CD4-positive, alpha-beta T cell treated with Interleukin-15 for 4 hours (primary cell): ENCODE measurements around the gene DMAC1.

ENCODE experiments used
- DNase-seq: peaks from one replicate; pipeline ENCODE4 v3.0.0-alpha.2; 2020; ENCODE audit warnings: low spot score

DMAC1 gene

DNA sequence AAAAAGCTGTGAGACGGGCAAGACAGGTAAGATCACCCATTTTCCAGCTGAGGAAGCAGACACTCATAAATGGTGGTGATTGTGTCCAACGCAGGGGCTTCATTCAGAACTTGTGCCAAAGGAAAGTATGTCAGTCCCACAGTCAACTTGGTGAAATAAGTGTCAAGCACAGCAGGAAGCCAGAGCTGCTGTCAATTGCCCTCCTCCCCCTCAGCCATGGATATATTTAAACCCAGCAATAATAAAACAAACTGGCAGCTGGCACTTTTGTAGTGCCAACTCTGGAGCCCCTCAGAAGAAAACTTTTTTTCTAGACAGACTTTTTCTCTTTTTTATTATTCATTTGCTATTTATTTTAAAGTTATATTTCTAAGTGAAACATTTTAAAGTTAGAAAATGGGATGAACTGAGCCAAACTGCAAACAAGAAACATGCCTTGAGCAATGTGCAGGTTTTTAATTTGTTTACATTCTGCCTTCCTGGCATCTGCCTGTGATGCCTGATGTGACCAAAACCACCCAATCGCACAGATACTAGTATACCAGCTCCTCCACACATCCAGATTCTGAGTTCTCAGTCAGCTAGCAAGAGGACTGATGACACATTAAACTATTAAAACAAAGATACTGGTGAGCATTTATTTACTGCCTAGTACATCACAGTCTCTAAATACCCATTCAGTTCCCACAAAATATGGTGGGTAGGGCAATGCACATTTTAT, 17.0 kb downstream of the DMAC1 start:
- DNase-seq: no peak

GRCh38 chr9:7780261-7780988, 19.2 kb downstream of the DMAC1 start:
- DNase-seq: no peak

- no peak for DNase-seq
Measured at GRCh38 chr9:7778851-7779600, 20.6 kb downstream of the DMAC1 start.

GRCh38 chr9:7777771-7778170, 21.8 kb downstream of the DMAC1 start:
- DNase-seq: no peak

DNA sequence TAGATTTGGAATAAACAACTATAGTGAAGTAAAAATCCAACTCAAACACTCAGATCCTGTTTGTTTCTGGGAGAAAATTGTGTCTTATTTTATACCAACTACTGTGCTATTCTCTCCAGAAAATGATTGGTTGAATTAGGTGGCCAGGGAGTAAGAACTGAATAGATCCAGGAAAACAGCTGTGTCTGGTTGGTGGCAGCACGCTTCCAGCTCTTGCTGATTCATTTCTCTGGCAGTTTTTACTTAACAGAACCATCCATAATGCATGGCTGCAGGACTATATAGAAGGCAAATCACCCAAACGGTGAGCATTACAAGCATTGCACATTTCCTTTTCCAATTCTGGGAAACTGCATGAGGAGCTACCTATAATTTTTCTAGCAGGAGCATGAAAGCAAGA, 29.5 kb downstream of the DMAC1 start:
- DNase-seq: no peak

DNA sequence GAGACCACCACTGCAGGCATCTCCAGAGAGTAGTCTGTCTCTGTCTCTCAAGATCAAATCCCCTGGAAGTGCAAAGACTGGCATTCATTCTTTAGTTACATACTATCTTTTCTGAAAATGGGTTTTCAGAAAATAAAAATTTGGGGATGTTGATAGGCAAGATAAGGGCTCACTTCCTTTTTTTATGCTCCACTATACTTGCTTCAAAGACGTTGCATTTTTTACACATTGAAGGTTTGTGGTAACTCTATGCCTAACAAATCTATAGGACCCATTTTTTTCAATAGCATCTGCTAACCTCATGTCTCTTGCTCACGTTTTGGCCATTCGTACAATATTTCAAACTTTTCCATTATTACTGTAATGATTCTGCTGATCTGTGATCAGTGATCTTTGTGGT, 37.0 kb downstream of the DMAC1 start:
- DNase-seq: no peak

DNA sequence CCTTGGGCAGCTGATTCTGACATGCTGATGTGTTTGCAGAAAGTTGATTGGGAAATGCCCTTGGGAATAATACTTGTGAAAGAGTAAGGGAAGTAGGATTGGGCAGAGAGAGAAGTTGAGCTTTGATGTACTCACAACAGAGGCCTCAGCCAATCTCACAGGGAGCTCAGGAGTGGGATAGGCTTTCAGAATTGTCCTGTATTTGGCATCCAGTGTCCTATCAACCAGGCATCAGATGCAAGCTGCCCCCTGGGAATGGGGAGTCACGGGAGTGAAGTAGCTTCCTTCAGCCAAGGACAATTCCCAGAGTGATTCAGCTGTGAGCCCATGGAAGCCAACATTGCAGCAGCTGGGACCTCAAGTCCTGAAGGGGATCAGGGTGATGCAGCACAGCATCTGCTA, 39.6 kb downstream of the DMAC1 start:
- no peak for DNase-seq

- DNase-seq: peak; percentile 41
Measured at GRCh38 chr9:7756088-7756487, 43.5 kb downstream of the DMAC1 start.

DNA sequence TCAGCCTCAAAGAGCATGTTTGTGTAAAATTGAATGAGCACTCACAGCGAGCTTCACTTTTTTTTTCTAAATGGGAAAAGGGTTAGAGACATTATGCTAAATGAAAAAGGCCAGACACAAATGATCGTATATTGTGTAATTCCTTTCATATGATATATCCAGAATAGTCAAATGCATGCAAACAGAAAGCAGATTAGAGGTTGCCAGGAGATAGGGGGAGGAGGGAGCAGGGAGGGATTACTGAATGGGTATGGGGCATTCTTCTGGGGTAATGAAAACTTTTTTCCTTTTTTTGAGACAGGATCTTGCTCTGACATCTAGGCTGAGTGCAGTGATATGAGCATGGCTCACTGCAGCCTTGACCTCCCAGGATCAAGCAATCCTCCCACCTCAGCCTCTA, 47.1 kb downstream of the DMAC1 start:
- DNase-seq: no peak
